Mesendoderm (in vitro differentiated cells): ENCODE data around the gene GNAQ.

ENCODE experiments used
- DNase-seq: peaks from one replicate; pipeline ENCODE4 v3.0.0; 2013
- H2AK5ac ChIP-seq: 2 replicates; pipeline ENCODE4 v1.6.1; 2013; ENCODE audit warnings: low read length, inconsistent platforms
- H2BK120ac ChIP-seq: 2 replicates; pipeline ENCODE4 v1.6.1; 2013; ENCODE audit warnings: low read depth, mild to moderate bottlenecking, low read length, moderate library complexity, mixed read lengths
- H2BK15ac ChIP-seq: replicated peaks from 2 replicates; pipeline ENCODE4 v1.6.1; 2013; ENCODE audit warnings: low read depth, mild to moderate bottlenecking, moderate library complexity
- H2BK5ac ChIP-seq: 2 replicates; pipeline ENCODE4 v1.6.1; 2013; ENCODE audit warnings: low read length, inconsistent platforms
- H3K18ac ChIP-seq: 2 replicates; pipeline ENCODE4 v1.6.1; 2013; ENCODE audit warnings: mild to moderate bottlenecking, low read length, mixed read lengths
- H3K23ac ChIP-seq: one replicate; pipeline ENCODE4 v1.6.1; 2013; ENCODE audit warnings: low read length
- H3K27ac ChIP-seq: 2 replicates; pipeline ENCODE4 v1.5.1; 2013; ENCODE audit warnings: low read depth, mild to moderate bottlenecking, inconsistent platforms, low read length, moderate library complexity
- H3K27me3 ChIP-seq: 2 replicates; pipeline ENCODE4 v1.6.1; 2013; ENCODE audit warnings: low read length, control low read depth, mild to moderate bottlenecking, inconsistent platforms; ENCODE audit not compliant: insufficient read depth, poor library complexity
- H3K36me3 ChIP-seq: 2 replicates; pipeline ENCODE4 v1.6.1; 2013; ENCODE audit warnings: low read length, inconsistent platforms; ENCODE audit not compliant: control insufficient read depth, insufficient read depth
- H3K4ac ChIP-seq: one replicate; pipeline ENCODE4 v1.6.1; 2013; ENCODE audit warnings: low read depth, mild to moderate bottlenecking, low read length, moderate library complexity
- H3K4me1 ChIP-seq: 2 replicates; pipeline ENCODE4 v1.6.1; 2013; ENCODE audit warnings: low read depth, low read length, inconsistent platforms; ENCODE audit not compliant: control insufficient read depth
- H3K4me2 ChIP-seq: 2 replicates; pipeline ENCODE4 v1.6.1; 2013; ENCODE audit warnings: low read length
- H3K4me3 ChIP-seq: 2 replicates; pipeline ENCODE4 v1.5.1; 2013; ENCODE audit warnings: mild to moderate bottlenecking, low read length
- H3K56ac ChIP-seq: one replicate; pipeline ENCODE4 v1.6.1; 2013; ENCODE audit warnings: low read length
- H3K79me1 ChIP-seq: 2 replicates; pipeline ENCODE4 v1.6.1; 2013; ENCODE audit warnings: low read length, inconsistent platforms
- H3K79me2 ChIP-seq: 2 replicates; pipeline ENCODE4 v1.6.1; 2013; ENCODE audit warnings: mild to moderate bottlenecking, low read length; ENCODE audit not compliant: control insufficient read depth, insufficient read depth
- H3K9ac ChIP-seq: 2 replicates; pipeline ENCODE4 v1.6.1; 2013; ENCODE audit warnings: low read length, inconsistent platforms
- H4K5ac ChIP-seq: one replicate; pipeline ENCODE4 v1.6.1; 2013; ENCODE audit warnings: low read length
- H4K8ac ChIP-seq: one replicate; pipeline ENCODE4 v1.6.1; 2013; ENCODE audit warnings: low read depth, mild to moderate bottlenecking, control low read depth, low read length, moderate library complexity
- WGBS: extraction: QIAGEN DNeasy Blood & Tissue Kit; methylation state at CpG from one replicate; pipeline ENCODE4 v1.1.7; 2013; ENCODE audit warnings: low lambda C conversion rate, missing lambda C conversion rate; ENCODE audit not compliant: insufficient coverage; ENCODE audit errors: extremely low coverage; 5-methylcytosine and 5-hydroxymethylcytosine counted together

Gene GNAQ

DNA sequence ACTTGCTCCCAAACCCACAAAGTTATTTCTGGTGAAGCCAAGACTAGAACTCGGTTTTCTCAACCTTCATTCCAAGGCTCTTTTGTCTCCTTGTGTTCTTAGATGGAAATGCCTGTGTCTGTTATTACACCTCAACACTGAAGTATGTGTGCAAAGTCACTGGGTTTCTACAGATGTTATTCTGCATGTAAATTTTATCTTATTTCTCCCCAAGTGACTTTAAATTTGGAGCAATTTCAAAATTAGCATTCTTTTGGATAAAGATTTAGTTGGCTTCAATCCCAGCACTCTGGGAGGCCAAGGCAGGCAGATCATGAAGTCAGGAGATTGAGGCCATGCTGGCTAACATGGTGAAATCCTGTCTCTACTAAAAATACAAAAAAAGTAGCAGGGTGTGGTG, 279.1 kb downstream of the GNAQ start:
- no peak overlapping the region for H2BK15ac ChIP-seq
- H3K27me3 ChIP-seq, result no peaks in the 10 kb centered on the region
- H3K4me3 ChIP-seq, result no peak overlapping the region
- H3K18ac ChIP-seq, result no peak overlapping the region
- no peak overlapping the region for H3K23ac ChIP-seq
- no peaks in the 10 kb centered on the region for H3K36me3 ChIP-seq
- no peak overlapping the region for H3K4ac ChIP-seq
- no peak for DNase-seq
- H3K79me1 ChIP-seq, result no peaks in the 10 kb centered on the region
- H4K5ac ChIP-seq, result no peak overlapping the region
- H3K56ac ChIP-seq, result no peak overlapping the region
- H2BK5ac ChIP-seq, result no peak overlapping the region
- H3K27ac ChIP-seq, result no peak overlapping the region
- H3K79me2 ChIP-seq, result no peaks in the 10 kb centered on the region
- H3K9ac ChIP-seq, result no peak overlapping the region
- H3K4me2 ChIP-seq, result no peak overlapping the region
- WGBS, result no CpG with 5 or more reads among the region's 1 CpG
- no peak overlapping the region for H2AK5ac ChIP-seq
- H4K8ac ChIP-seq, result no peak overlapping the region
- H2BK120ac ChIP-seq, result no peak overlapping the region
- no peaks in the 10 kb centered on the region for H3K4me1 ChIP-seq

DNA sequence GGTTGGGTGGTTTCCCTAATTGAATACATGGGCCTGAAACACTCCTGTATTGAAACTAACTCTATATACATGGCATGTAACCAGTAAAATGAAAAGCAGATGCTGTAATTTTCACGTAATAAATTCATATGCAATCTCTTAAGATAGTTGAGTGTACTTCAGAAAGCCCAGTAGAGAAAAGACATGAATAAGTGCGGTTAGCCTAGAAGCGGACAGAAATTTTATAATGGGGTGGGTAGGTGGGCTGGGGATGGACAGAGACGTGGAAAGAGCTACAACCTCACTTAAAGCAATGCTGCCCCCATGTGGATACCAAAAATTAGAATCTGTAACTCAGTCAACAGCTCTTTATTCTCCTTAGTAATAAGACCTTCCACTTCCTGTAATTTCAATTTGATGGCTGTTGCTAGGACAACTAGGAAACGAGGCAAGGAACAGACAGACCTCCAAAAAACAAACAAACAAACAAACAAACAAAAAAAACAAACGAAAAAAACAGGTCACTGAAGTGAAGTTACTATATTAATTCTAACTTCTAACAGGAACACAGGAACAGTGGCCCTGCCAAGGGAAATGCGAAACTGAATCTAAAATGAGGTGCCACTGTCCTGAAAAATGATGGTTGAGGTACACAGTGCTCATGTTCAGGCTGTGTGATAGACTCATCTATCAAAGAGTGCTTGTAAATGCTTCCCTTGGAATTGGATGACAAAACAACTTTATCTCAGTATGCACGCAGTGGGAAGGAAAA, 280.1 kb downstream of the GNAQ start:
- peak; percentile 81 for DNase-seq
- no peak overlapping the region for H3K23ac ChIP-seq
- no peak overlapping the region for H4K5ac ChIP-seq
- no peak overlapping the region for H3K4ac ChIP-seq
- H3K27ac ChIP-seq, result no peak overlapping the region
- no peak overlapping the region for H3K9ac ChIP-seq
- no peaks in the 10 kb centered on the region for H3K27me3 ChIP-seq
- no peak overlapping the region for H3K56ac ChIP-seq
- H4K8ac ChIP-seq, result no peak overlapping the region
- no peak overlapping the region for H2AK5ac ChIP-seq
- H3K79me1 ChIP-seq, result no peaks in the 10 kb centered on the region
- no peak overlapping the region for H2BK5ac ChIP-seq
- H3K18ac ChIP-seq, result no peak overlapping the region
- no peak overlapping the region for H3K4me3 ChIP-seq
- no peak overlapping the region for H2BK15ac ChIP-seq
- H3K4me1 ChIP-seq, result no peaks in the 10 kb centered on the region
- no peaks in the 10 kb centered on the region for H3K36me3 ChIP-seq
- no peak overlapping the region for H3K4me2 ChIP-seq
- no peaks in the 10 kb centered on the region for H3K79me2 ChIP-seq
- H2BK120ac ChIP-seq, result no peak overlapping the region
- no CpG with 5 or more reads among the region's 8 CpGs for WGBS

GRCh38 chr9:77750981-77751340, 280.6 kb downstream of the GNAQ start:
- H2BK15ac ChIP-seq, result no peak overlapping the region
- H2AK5ac ChIP-seq, result no peak overlapping the region
- no peak overlapping the region for H3K4ac ChIP-seq
- no peak overlapping the region for H2BK120ac ChIP-seq
- H3K79me1 ChIP-seq, result no peaks in the 10 kb centered on the region
- WGBS, result no CpG with 5 or more reads among the region's 1 CpG
- no peak for DNase-seq
- H4K8ac ChIP-seq, result no peak overlapping the region
- H2BK5ac ChIP-seq, result no peak overlapping the region
- H3K36me3 ChIP-seq, result no peaks in the 10 kb centered on the region
- no peak overlapping the region for H3K18ac ChIP-seq
- H3K23ac ChIP-seq, result no peak overlapping the region
- no peak overlapping the region for H4K5ac ChIP-seq
- H3K27ac ChIP-seq, result no peak overlapping the region
- no peaks in the 10 kb centered on the region for H3K4me1 ChIP-seq
- H3K9ac ChIP-seq, result no peak overlapping the region
- H3K27me3 ChIP-seq, result no peaks in the 10 kb centered on the region
- no peak overlapping the region for H3K4me2 ChIP-seq
- no peak overlapping the region for H3K56ac ChIP-seq
- no peak overlapping the region for H3K4me3 ChIP-seq
- no peaks in the 10 kb centered on the region for H3K79me2 ChIP-seq

- no peak for DNase-seq
- Histone ChIP-seq H3K79me1 (no peaks in the 10 kb centered on the region), H3K9ac (no peak overlapping the region), H2AK5ac (no peak overlapping the region), H3K18ac (no peak overlapping the region), H4K5ac (no peak overlapping the region), H3K27ac (no peak overlapping the region), H3K4me1 (no peaks in the 10 kb centered on the region), H3K36me3 (no peaks in the 10 kb centered on the region), H2BK5ac (no peak overlapping the region), H3K27me3 (no peaks in the 10 kb centered on the region), H2BK15ac (no peak overlapping the region), H3K23ac (no peak overlapping the region), H3K4ac (no peak overlapping the region), H3K56ac (no peak overlapping the region), H2BK120ac (no peak overlapping the region), H3K4me3 (no peak overlapping the region), H4K8ac (no peak overlapping the region), H3K4me2 (no peak overlapping the region), H3K79me2 (no peaks in the 10 kb centered on the region)
- WGBS, result no CpG with 5 or more reads among the region's 1 CpG
These were observed 281.3 kb downstream of the GNAQ start for GRCh38 chr9:77750284-77750683.

GRCh38 chr9:77748214-77748772, 283.3 kb downstream of the GNAQ start:
- H2BK15ac ChIP-seq, result no peak overlapping the region

GRCh38 chr9:77747163-77747562, 284.4 kb downstream of the GNAQ start:
- no peak overlapping the region for H3K9ac ChIP-seq
- no peaks in the 10 kb centered on the region for H3K79me1 ChIP-seq
- no peak overlapping the region for H2BK5ac ChIP-seq
- no peak overlapping the region for H3K4ac ChIP-seq
- DNase-seq, result no peak
- no peaks in the 10 kb centered on the region for H3K36me3 ChIP-seq
- no peak overlapping the region for H3K56ac ChIP-seq
- H4K5ac ChIP-seq, result no peak overlapping the region
- H4K8ac ChIP-seq, result no peak overlapping the region
- no peak overlapping the region for H2BK120ac ChIP-seq
- no peak overlapping the region for H3K18ac ChIP-seq
- H3K27me3 ChIP-seq, result no peaks in the 10 kb centered on the region
- no peak overlapping the region for H2BK15ac ChIP-seq
- H3K79me2 ChIP-seq, result no peaks in the 10 kb centered on the region
- H2AK5ac ChIP-seq, result no peak overlapping the region
- H3K4me3 ChIP-seq, result no peak overlapping the region
- H3K23ac ChIP-seq, result no peak overlapping the region
- H3K4me1 ChIP-seq, result no peaks in the 10 kb centered on the region
- no peak overlapping the region for H3K27ac ChIP-seq
- H3K4me2 ChIP-seq, result no peak overlapping the region

More at GRCh38 chr9:77748214-77748772, 283.3 kb downstream of the GNAQ start:
- H3K4ac ChIP-seq, result no peak overlapping the region
- H2BK5ac ChIP-seq, result no peak overlapping the region
- H3K56ac ChIP-seq, result no peak overlapping the region
- H3K9ac ChIP-seq, result no peak overlapping the region
- no peak for DNase-seq
- H4K5ac ChIP-seq, result no peak overlapping the region
- no peak overlapping the region for H3K23ac ChIP-seq
- no peak overlapping the region for H2AK5ac ChIP-seq
- no peaks in the 10 kb centered on the region for H3K4me1 ChIP-seq
- no peak overlapping the region for H2BK120ac ChIP-seq
- H3K79me1 ChIP-seq, result no peaks in the 10 kb centered on the region
- H3K4me3 ChIP-seq, result no peak overlapping the region
- H3K18ac ChIP-seq, result no peak overlapping the region
- no peaks in the 10 kb centered on the region for H3K79me2 ChIP-seq
- H4K8ac ChIP-seq, result no peak overlapping the region
- no peak overlapping the region for H3K4me2 ChIP-seq
- no peaks in the 10 kb centered on the region for H3K27me3 ChIP-seq
- no peaks in the 10 kb centered on the region for H3K36me3 ChIP-seq
- no peak overlapping the region for H3K27ac ChIP-seq
